ENCODE results near the gene SOCS3.

SOCS3 gene
- 17.2 to 48.0 (median 26.0) reads per million in 4 experiments for total RNA-seq

- DNase-seq: peak; percentile 88
Measured at GRCh38 chr17:78359997-78360370, at the start of gene SOCS3. TSS of gene SOCS3 (minus strand) at chr17:78360077. CDS start at chr17:78359095, 982 bp downstream.

- DNase-seq: no peak
Measured at GRCh38 chr17:78409191-78409928, 49.5 kb upstream of the SOCS3 start.

GRCh38 chr17:78408476-78409050, 48.7 kb upstream of the SOCS3 start:
- DNase-seq: no peak

GRCh38 chr17:78407387-78408000, 47.6 kb upstream of the SOCS3 start:
- DNase-seq: no peak

GRCh38 chr17:78406920-78407319, 47.0 kb upstream of the SOCS3 start:
- DNase-seq: no peak

GRCh38 chr17:78406396-78406795, 46.5 kb upstream of the SOCS3 start:
- DNase-seq: no peak

DNA sequence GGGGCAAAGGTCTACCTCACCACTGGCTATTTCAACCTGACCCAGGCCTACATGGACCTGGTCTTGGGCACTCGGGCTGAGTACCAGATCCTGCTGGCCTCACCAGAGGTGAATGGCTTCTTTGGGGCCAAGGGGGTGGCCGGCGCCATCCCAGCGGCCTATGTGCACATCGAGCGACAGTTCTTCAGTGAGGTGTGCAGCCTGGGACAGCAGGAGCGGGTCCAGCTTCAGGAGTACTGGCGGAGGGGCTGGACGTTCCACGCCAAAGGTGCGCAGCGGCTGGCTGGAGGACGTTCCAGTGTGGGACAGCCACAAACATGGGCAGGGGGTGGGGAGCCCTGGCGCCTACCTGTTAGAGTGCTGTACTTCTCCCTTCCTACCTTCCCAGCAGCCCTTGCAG, 43.9 kb upstream of the SOCS3 start:
- DNase-seq: no peak

GRCh38 chr17:78401891-78402290, 42.0 kb upstream of the SOCS3 start:
- DNase-seq: no peak

DNA sequence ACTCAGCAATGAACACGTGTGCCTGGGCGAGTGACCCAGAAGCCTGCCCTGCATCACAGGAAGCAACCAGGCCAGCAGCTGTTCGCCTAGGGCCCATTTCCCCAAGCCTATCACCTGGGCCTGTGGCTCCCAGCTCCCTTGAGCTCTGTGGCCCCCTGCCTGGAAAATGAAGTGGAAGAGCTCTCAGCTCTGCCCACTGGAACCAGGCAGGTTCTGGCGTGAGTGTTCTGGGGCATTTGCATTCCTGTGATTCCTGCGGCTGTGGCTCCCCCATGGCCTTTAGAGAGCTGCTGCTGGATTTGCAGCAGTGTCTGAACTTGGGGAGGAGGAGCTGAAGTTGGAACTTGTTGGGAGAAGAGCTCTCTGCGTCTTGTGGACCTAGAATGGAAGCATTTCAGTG, 41.4 kb upstream of the SOCS3 start:
- no peak for DNase-seq

GRCh38 chr17:78400581-78401240, 40.8 kb upstream of the SOCS3 start:
- DNase-seq: no peak

GRCh38 chr17:78399693-78400144, 39.8 kb upstream of the SOCS3 start:
- DNase-seq: no peak

DNA sequence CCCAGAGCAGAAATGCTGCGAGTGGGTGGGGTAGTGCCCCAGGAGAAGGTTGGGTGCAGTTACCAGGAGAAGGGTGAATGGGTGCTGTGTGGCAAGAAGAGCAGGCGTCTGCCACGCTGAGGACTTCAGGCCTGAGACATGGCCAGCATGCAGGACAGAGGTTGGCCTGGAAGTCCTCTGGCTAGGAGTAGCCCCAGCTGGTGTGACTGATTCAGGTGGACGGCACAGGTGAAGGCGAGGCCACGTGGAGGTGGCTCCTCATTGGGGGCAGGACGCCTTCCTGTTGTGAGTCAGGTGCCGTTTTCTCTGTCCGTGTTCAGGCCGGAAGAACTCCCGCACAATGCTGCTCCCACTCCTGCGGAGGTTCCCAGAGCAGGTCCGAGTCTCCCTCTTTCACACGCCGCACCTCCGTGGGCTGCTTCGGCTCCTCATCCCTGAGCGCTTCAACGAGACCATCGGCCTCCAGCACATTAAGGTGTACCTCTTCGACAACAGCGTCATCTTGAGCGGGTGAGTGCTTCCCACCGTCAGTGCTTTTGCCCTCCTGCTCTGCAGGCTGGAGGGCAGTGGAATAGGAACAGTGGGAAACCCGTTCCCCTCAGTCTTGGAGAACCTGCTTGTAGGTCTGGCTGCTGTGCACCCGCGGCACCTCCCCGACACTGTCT, 39.3 kb upstream of the SOCS3 start:
- DNase-seq: no peak

DNA sequence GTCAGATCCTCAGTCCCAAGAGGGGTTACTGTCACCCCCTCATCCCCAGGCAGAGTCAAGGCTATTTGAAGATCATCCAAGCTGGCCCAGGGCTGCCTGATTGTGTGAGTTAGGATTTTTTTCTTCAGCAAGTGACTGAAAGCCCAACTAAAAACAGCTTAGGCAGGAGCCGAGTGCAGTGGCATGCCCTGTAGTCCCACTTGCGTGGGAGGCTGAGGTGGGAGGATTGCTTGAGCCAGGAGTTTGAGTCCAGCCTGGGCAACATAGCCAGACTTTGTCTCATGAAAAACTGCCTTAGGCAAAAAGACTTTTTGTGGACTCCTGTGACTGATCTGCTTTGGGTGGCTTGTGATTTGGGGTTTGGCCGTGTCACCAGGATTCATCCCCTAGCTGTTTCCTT, 38.5 kb upstream of the SOCS3 start:
- DNase-seq: no peak

- no peak for DNase-seq
Measured at GRCh38 chr17:78397681-78398101, 37.8 kb upstream of the SOCS3 start.

DNA sequence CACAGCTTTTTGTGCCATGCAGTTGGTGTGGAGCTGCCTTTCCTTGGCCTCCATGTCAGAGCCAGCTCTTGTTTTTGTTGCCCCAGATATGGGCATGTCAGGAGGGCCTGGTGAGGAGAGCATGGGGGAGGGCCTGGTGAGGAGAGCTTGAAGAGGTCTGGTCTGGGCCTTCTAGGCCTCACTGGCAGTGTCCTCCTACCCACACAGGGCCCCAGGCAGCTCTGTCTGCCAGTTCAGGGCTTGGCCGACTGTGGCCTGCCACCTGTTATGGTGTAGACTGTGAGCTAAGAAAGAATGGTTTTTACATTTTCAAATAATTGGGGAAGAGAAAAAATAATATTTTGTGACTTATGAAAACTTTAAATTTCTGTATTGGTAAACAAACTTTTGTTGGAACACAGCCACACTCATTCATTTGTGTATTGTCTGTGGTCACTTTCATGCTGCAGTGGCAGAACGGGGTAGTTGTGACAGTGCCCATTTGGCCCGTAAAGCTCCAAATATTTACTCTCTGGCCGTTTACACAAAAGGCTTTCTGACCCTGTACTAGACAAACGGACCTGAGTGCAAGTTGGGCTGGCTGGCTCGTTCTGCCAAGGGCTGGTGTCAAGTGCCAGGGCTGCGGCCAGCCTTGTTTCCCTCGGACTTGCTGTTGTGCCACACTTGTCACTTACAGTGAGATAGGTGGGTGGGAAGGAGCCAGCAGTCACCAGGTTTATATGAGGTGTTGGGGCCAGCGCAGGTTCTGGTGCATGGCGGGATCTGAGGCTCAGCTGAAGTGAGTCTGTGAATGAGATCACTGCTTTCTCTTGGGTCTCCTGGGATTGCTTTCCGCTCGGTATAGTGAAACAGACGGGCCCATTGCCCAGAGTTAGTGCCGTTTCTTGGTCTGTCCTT, 36.8 kb upstream of the SOCS3 start:
- no peak for DNase-seq

DNA sequence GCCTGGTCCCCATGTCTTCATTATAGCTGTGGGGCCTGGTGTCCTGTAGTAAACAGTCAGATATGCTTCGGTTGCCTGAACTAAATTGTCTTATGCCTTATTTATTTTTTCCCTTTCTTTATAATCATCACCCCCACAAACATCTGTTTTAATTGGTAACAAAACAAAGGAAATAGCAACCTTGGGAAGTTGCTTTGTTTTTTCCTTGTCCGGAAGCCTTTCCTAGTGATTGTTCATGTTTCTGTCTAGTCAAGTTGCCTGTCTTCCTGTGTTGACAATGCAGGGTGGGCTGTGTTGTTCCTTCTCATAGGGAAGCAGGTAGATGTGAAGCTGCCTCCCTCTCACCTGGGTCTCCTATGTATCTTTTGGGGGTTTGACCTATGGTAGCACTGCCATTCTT, 35.3 kb upstream of the SOCS3 start:
- no peak for DNase-seq

GRCh38 chr17:78394209-78394608, 34.3 kb upstream of the SOCS3 start:
- no peak for DNase-seq

DNA sequence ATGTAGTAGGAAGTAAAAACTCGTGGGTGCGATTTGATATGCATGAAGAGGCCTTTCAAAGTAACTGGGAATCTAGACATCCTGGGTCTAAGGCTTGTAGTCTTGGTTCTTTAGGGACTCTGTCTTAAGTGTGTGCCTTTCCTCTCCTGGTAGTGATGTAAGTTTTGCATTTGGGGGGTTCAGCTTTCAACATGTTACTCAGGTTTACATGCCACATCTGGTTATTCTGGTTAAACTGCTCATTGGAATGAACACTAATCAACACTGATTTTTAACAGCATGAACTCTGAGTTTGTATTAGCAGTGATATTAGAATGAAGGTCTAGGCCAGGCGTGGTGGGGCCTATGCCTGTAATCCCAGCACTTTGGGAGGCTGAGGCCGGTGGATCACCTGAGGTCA, 33.7 kb upstream of the SOCS3 start:
- DNase-seq: no peak

GRCh38 chr17:78392295-78392694, 32.4 kb upstream of the SOCS3 start:
- DNase-seq: no peak

DNA sequence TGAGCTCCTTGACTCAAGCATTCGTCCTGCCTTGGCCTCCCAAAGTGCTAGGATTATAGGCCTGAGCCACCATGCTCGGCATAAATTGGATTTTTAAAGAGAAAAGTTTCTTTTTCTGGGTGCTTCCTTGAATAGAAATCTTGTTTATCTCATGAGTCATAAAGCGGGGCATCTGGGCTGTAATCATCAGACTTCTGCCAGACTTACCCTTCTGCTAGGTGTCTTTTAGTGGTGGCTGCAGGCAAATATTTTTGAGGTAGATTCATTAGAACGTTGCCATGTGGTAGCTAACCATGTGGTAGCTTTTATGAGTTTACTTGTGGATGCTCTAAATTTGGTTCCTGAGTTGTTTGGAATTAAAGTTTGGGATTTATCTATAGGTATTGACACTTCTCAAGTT, 32.0 kb upstream of the SOCS3 start:
- DNase-seq: no peak

GRCh38 chr17:78391051-78391431, 31.2 kb upstream of the SOCS3 start:
- DNase-seq: no peak
